LNCaP clone FGC (cell line): ENCODE results near the gene STT3B.

Experiments
- DNase-seq: peaks from one replicate; pipeline ENCODE4 v3.0.0-alpha.2; 2011; ENCODE audit warnings: low read depth
- H3K4me3 ChIP-seq: 2 replicates; pipeline ENCODE4 v1.5.1; 2011; ENCODE audit warnings: mild to moderate bottlenecking, low read depth, low read length, control low read depth
- CTCF ChIP-seq: IDR thresholded peaks from 2 replicates; pipeline ENCODE4 v1.5.1; 2012; ENCODE audit warnings: mild to moderate bottlenecking; ENCODE audit not compliant: control insufficient read depth, insufficient read depth; ENCODE audit errors: extremely low read depth

STT3B gene

GRCh38 chr3:31491660-31492059 is 41.1 kb upstream of the STT3B start:
- no peak overlapping the region for H3K4me3 ChIP-seq
- no peak for TF ChIP-seq CTCF
- no peak for DNase-seq

- DNase-seq, result no peak
- H3K4me3 ChIP-seq, result no peak overlapping the region
- no peak for TF ChIP-seq CTCF
These were observed 39.6 kb upstream of the STT3B start for GRCh38 chr3:31493149-31493548.

- DNase-seq, result no peak
- no peak overlapping the region for H3K4me3 ChIP-seq
- TF ChIP-seq CTCF, result no peak
These were observed 36.6 kb upstream of the STT3B start for GRCh38 chr3:31495971-31496665.

GRCh38 chr3:31498791-31499190 is 33.9 kb upstream of the STT3B start:
- DNase-seq, result no peak
- TF ChIP-seq CTCF, result no peak

GRCh38 chr3:31499281-31499680 is 33.4 kb upstream of the STT3B start:
- H3K4me3 ChIP-seq, result no peak overlapping the region
- TF ChIP-seq CTCF, result no peak
- no peak for DNase-seq

More at GRCh38 chr3:31498791-31499190, 33.9 kb upstream of the STT3B start:
- no peak overlapping the region for H3K4me3 ChIP-seq

GRCh38 chr3:31502803-31503221 is 29.9 kb upstream of the STT3B start:
- DNase-seq, result no peak
- H3K4me3 ChIP-seq, result no peak overlapping the region
- no peak for TF ChIP-seq CTCF

GRCh38 chr3:31503456-31503855 is 29.3 kb upstream of the STT3B start:
- H3K4me3 ChIP-seq, result no peak overlapping the region
- TF ChIP-seq CTCF, result no peak
- DNase-seq, result peak; percentile 7
